Neural cell (in vitro differentiated cells): Measurements from ENCODE around the gene COMMD4.

ENCODE experiments used
- EP300 ChIP-seq: fragments of 450-650 bp; conservative IDR thresholded peaks from 2 replicates; pipeline ENCODE4 v1.6.1; 2014; ENCODE audit warnings: antibody characterized with exemption, mild to moderate bottlenecking, moderate library complexity; ENCODE audit not compliant: poor library complexity, severe bottlenecking
- MXI1 ChIP-seq: fragments of 450-650 bp; conservative IDR thresholded peaks from 2 replicates; pipeline ENCODE4 v1.6.1; 2014; ENCODE audit warnings: antibody characterized with exemption, mild to moderate bottlenecking; ENCODE audit not compliant: poor library complexity, severe bottlenecking
- POLR2AphosphoS5 ChIP-seq: IDR thresholded peaks from 2 replicates; pipeline ENCODE4 v1.6.1; 2012
- RAD21 ChIP-seq: fragments of 450-650 bp; conservative IDR thresholded peaks from 2 replicates; pipeline ENCODE4 v1.6.1; 2014; ENCODE audit warnings: antibody characterized with exemption, mild to moderate bottlenecking, moderate library complexity
- SMC3 ChIP-seq: fragments of 450-650 bp; conservative IDR thresholded peaks from 2 replicates; pipeline ENCODE4 v1.6.1; 2014; ENCODE audit warnings: antibody characterized with exemption, mild to moderate bottlenecking, moderate library complexity; ENCODE audit not compliant: poor library complexity
- TAF1 ChIP-seq: IDR thresholded peaks from 2 replicates; pipeline ENCODE4 v1.6.1; 2012; ENCODE audit warnings: low read depth
- TF ChIP-seq, protein P1 (sequence below): fragments of 450-650 bp; IDR thresholded peaks from 2 replicates; pipeline ENCODE4 v1.5.1; 2014; ENCODE audit warnings: antibody characterized with exemption, mild to moderate bottlenecking, moderate library complexity; ENCODE audit not compliant: poor library complexity, severe bottlenecking
- TF ChIP-seq, protein P2 (sequence below): IDR thresholded peaks from 2 replicates; pipeline ENCODE4 v1.6.1; 2012; ENCODE audit warnings: borderline replicate concordance

DNA sequence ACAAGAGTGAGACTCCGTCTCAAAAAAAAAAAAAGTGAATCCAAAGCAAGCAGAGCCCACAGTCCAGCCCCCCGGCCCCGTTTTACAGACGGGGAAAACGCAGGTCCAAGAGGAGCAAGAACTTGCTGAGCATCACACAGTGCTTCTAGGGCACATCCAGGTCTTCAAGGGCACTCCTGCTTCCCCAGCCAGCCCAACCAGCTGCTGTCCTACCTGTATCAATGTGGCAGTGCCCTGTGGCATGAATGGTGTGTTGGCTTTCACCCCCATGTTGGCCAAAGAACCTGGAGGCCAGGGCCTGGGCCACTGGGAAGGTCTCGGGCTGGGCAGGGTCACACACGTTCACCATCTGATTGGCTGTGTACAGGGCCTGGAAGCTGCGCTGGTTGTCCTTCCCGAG is 27.9 kb downstream of the COMMD4 start:
- TF ChIP-seq, protein P1, sequence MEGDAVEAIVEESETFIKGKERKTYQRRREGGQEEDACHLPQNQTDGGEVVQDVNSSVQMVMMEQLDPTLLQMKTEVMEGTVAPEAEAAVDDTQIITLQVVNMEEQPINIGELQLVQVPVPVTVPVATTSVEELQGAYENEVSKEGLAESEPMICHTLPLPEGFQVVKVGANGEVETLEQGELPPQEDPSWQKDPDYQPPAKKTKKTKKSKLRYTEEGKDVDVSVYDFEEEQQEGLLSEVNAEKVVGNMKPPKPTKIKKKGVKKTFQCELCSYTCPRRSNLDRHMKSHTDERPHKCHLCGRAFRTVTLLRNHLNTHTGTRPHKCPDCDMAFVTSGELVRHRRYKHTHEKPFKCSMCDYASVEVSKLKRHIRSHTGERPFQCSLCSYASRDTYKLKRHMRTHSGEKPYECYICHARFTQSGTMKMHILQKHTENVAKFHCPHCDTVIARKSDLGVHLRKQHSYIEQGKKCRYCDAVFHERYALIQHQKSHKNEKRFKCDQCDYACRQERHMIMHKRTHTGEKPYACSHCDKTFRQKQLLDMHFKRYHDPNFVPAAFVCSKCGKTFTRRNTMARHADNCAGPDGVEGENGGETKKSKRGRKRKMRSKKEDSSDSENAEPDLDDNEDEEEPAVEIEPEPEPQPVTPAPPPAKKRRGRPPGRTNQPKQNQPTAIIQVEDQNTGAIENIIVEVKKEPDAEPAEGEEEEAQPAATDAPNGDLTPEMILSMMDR, result no peak
- no peak for TF ChIP-seq MXI1
- TF ChIP-seq POLR2AphosphoS5, result no peak
- TF ChIP-seq EP300, result no peak
- no peak for TF ChIP-seq SMC3
- no peak for TF ChIP-seq TAF1
- TF ChIP-seq, protein P2, sequence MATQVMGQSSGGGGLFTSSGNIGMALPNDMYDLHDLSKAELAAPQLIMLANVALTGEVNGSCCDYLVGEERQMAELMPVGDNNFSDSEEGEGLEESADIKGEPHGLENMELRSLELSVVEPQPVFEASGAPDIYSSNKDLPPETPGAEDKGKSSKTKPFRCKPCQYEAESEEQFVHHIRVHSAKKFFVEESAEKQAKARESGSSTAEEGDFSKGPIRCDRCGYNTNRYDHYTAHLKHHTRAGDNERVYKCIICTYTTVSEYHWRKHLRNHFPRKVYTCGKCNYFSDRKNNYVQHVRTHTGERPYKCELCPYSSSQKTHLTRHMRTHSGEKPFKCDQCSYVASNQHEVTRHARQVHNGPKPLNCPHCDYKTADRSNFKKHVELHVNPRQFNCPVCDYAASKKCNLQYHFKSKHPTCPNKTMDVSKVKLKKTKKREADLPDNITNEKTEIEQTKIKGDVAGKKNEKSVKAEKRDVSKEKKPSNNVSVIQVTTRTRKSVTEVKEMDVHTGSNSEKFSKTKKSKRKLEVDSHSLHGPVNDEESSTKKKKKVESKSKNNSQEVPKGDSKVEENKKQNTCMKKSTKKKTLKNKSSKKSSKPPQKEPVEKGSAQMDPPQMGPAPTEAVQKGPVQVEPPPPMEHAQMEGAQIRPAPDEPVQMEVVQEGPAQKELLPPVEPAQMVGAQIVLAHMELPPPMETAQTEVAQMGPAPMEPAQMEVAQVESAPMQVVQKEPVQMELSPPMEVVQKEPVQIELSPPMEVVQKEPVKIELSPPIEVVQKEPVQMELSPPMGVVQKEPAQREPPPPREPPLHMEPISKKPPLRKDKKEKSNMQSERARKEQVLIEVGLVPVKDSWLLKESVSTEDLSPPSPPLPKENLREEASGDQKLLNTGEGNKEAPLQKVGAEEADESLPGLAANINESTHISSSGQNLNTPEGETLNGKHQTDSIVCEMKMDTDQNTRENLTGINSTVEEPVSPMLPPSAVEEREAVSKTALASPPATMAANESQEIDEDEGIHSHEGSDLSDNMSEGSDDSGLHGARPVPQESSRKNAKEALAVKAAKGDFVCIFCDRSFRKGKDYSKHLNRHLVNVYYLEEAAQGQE, result no peak
- no peak for TF ChIP-seq RAD21
